HUES64 (cell line): Measurements from ENCODE around the gene OTOP1.
"Not testable (repeated sequence)": the region's sequence is repeated elsewhere in the genome, so short reads cannot be mapped to it uniquely, and the experiment has no call there.

Source experiments
- H3K27ac ChIP-seq: 2 replicates; pipeline ENCODE4 v1.7.0; 2013; ENCODE audit warnings: low read depth, low read length, inconsistent platforms
- H3K27me3 ChIP-seq: 2 replicates; pipeline ENCODE4 v1.6.1; 2013; ENCODE audit warnings: mild to moderate bottlenecking, low read length; ENCODE audit not compliant: insufficient read depth
- H3K36me3 ChIP-seq: 2 replicates; pipeline ENCODE4 v1.6.1; 2013; ENCODE audit warnings: mild to moderate bottlenecking, low read length; ENCODE audit not compliant: insufficient read depth
- H3K4me1 ChIP-seq: 2 replicates; pipeline ENCODE4 v1.6.1; 2013; ENCODE audit warnings: mild to moderate bottlenecking, low read length, moderate library complexity; ENCODE audit not compliant: insufficient read depth
- H3K4me3 ChIP-seq: 2 replicates; pipeline ENCODE4 v1.5.1; 2013; ENCODE audit warnings: mild to moderate bottlenecking, low read length, moderate library complexity
- H3K9ac ChIP-seq: 2 replicates; pipeline ENCODE4 v1.6.1; 2013; ENCODE audit warnings: mild to moderate bottlenecking, low read depth, low read length
- H3K9me3 ChIP-seq: 2 replicates; pipeline ENCODE4 v1.6.1; 2013; ENCODE audit warnings: low read depth, low read length; ENCODE audit not compliant: insufficient read depth
- WGBS: fragments of 150-250, 120-280 bp; methylation state at CpG from one replicate; pipeline ENCODE4 v1.1.7; 2013; ENCODE audit warnings: missing lambda C conversion rate; 5-methylcytosine and 5-hydroxymethylcytosine counted together

The OTOP1 gene

GRCh38 chr4:4233610-4234009, 6.9 kb upstream of the OTOP1 start:
- H3K27me3 ChIP-seq: peaks cover 16% of the 10 kb centered on the region

GRCh38 chr4:4228356-4228668, 1.6 kb upstream of the OTOP1 start:
- WGBS: 88% methylated on average over 1 of the region's 1 CpG
- Histone ChIP-seq H3K36me3 (no peaks in the 10 kb centered on the region), H3K27ac (no peak overlapping the region), H3K4me1 (no peaks in the 10 kb centered on the region), H3K27me3 (peaks cover 67% of the 10 kb centered on the region), H3K9ac (no peak overlapping the region), H3K9me3 (no peaks in the 10 kb centered on the region), H3K4me3 (no peak overlapping the region)

More at GRCh38 chr4:4233610-4234009, 6.9 kb upstream of the OTOP1 start:
- Histone ChIP-seq H3K36me3 (peaks cover 28% of the 10 kb centered on the region), H3K9me3 (0 out of 2 replicates have a peak, but pooled peaks cover 5% of the 10 kb centered on the region), H3K9ac (no peak overlapping the region), H3K27ac (no peak overlapping the region), H3K4me1 (no peaks in the 10 kb centered on the region), H3K4me3 (no peak overlapping the region)
- WGBS: 92% methylated on average over 2 of the region's 2 CpGs

- 15% methylated on average over 48 of the region's 51 CpGs for WGBS
- Histone ChIP-seq H3K4me3 (0 out of 2 replicates have a peak overlapping the region, but pooled peaks have one; percentile 27), H3K4me1 (no peaks in the 10 kb centered on the region), H3K27ac (no peak overlapping the region), H3K36me3 (no peaks in the 10 kb centered on the region), H3K27me3 (peaks cover 73% of the 10 kb centered on the region), H3K9me3 (no peaks in the 10 kb centered on the region), H3K9ac (no peak overlapping the region)
Measured at GRCh38 chr4:4227510-4228355, 1.0 kb upstream of the OTOP1 start.

- no peak overlapping the region for H3K27ac ChIP-seq
- no peaks in the 10 kb centered on the region for H3K4me1 ChIP-seq
- no peaks in the 10 kb centered on the region for H3K36me3 ChIP-seq
- no peak overlapping the region for H3K9ac ChIP-seq
- H3K27me3 ChIP-seq: peaks cover 87% of the 10 kb centered on the region
- no peaks in the 10 kb centered on the region for H3K9me3 ChIP-seq
- WGBS: 15% methylated on average over 41 of the region's 41 CpGs
- H3K4me3 ChIP-seq: peak overlapping the region; percentile 43
Measured at GRCh38 chr4:4225915-4226605, 669 bp downstream of the OTOP1 start.

GRCh38 chr4:4217113-4217512, 9.6 kb downstream of the OTOP1 start:
- 54% methylated on average over 2 of the region's 5 CpGs for WGBS
- Histone ChIP-seq H3K27me3 (peaks cover 8% of the 10 kb centered on the region; the same call in 1 of the 2 replicates), H3K27ac (no peak overlapping the region)

GRCh38 chr4:4216648-4217047, 10.1 kb downstream of the OTOP1 start:
- no peak overlapping the region for H3K9ac ChIP-seq
- H3K9me3 ChIP-seq: no peaks in the 10 kb centered on the region
- H3K4me3 ChIP-seq: no peak overlapping the region
- 66% methylated on average over 7 of the region's 7 CpGs for WGBS
- H3K36me3 ChIP-seq: no peaks in the 10 kb centered on the region
- peaks cover 3% of the 10 kb centered on the region; the same call in 1 of the 2 replicates for H3K27me3 ChIP-seq
- H3K4me1 ChIP-seq: peaks cover 11% of the 10 kb centered on the region; the same call in 1 of the 2 replicates
- H3K27ac ChIP-seq: no peak overlapping the region; the same call in 1 of the 2 replicates

More at GRCh38 chr4:4217113-4217512, 9.6 kb downstream of the OTOP1 start:
- Histone ChIP-seq H3K9me3 (no peaks in the 10 kb centered on the region), H3K4me1 (peaks cover 11% of the 10 kb centered on the region; the same call in 1 of the 2 replicates), H3K4me3 (no peak overlapping the region), H3K36me3 (no peaks in the 10 kb centered on the region), H3K9ac (no peak overlapping the region)

- WGBS: 82% methylated on average over 3 of the region's 4 CpGs
- not testable (repeated sequence) for H3K36me3 ChIP-seq, H3K27me3 ChIP-seq, H3K4me3 ChIP-seq, H3K27ac ChIP-seq, H3K9ac ChIP-seq, H3K9me3 ChIP-seq
- H3K4me1 ChIP-seq: peaks cover 11% of the 10 kb centered on the region; the same call in 1 of the 2 replicates
Measured at GRCh38 chr4:4213674-4214073, 13.1 kb downstream of the OTOP1 start.

GRCh38 chr4:4206204-4206603, 20.5 kb downstream of the OTOP1 start:
- H3K27ac ChIP-seq: no peak overlapping the region

GRCh38 chr4:4204401-4204745, 22.4 kb downstream of the OTOP1 start:
- Histone ChIP-seq H3K4me1 (peaks cover 6% of the 10 kb centered on the region; the same call in 1 of the 2 replicates), H3K4me3 (no peak overlapping the region), H3K36me3 (no peaks in the 10 kb centered on the region), H3K9me3 (no peaks in the 10 kb centered on the region), H3K27ac (no peak overlapping the region), H3K27me3 (no peaks in the 10 kb centered on the region), H3K9ac (no peak overlapping the region)
- WGBS: 88% methylated on average over 3 of the region's 3 CpGs

More at GRCh38 chr4:4206204-4206603, 20.5 kb downstream of the OTOP1 start:
- H3K9me3 ChIP-seq: no peaks in the 10 kb centered on the region
- no peaks in the 10 kb centered on the region for H3K36me3 ChIP-seq
- no peak overlapping the region for H3K9ac ChIP-seq
- peaks cover 6% of the 10 kb centered on the region; the same call in 1 of the 2 replicates for H3K4me1 ChIP-seq
- H3K4me3 ChIP-seq: no peak overlapping the region
- H3K27me3 ChIP-seq: no peaks in the 10 kb centered on the region

- WGBS: 92% methylated on average over 9 of the region's 10 CpGs
- Histone ChIP-seq H3K9me3 (no peaks in the 10 kb centered on the region), H3K36me3 (no peaks in the 10 kb centered on the region), H3K4me1 (peaks cover 6% of the 10 kb centered on the region; the same call in 1 of the 2 replicates), H3K27ac (no peak overlapping the region), H3K4me3 (no peak overlapping the region), H3K27me3 (no peaks in the 10 kb centered on the region), H3K9ac (no peak overlapping the region)
Measured at GRCh38 chr4:4203688-4204400, 22.9 kb downstream of the OTOP1 start.

- Histone ChIP-seq H3K9ac (no peak overlapping the region), H3K4me3 (no peak overlapping the region), H3K27ac (no peak overlapping the region), H3K27me3 (no peaks in the 10 kb centered on the region), H3K36me3 (no peaks in the 10 kb centered on the region), H3K9me3 (no peaks in the 10 kb centered on the region), H3K4me1 (peaks cover 6% of the 10 kb centered on the region; the same call in 1 of the 2 replicates)
- 89% methylated on average over 3 of the region's 4 CpGs for WGBS
Measured at GRCh38 chr4:4202510-4202909, 24.2 kb downstream of the OTOP1 start.
